CD14-positive monocyte (primary cell): ENCODE measurements around the gene BCAR3. TPM values are rescaled to one million over a fixed set of nuclear protein-coding genes. Genes with fewer than 3 reads are reported as not detected.

Experiments
- DNase-seq, 3 donors: peaks; one replicate each; pipeline ENCODE4 v3.0.0-alpha.2; 2011 to 2022
- H2AFZ ChIP-seq: 2 replicates; pipeline ENCODE4 v1.6.0; 2012; ENCODE audit warnings: mild to moderate bottlenecking, low read depth, low read length, inconsistent platforms; ENCODE audit not compliant: insufficient read depth, poor library complexity, severe bottlenecking
- H3K27ac ChIP-seq, 2 donors: 1 replicate in 1 of 2; 2 replicates in 1 of 2; pipeline ENCODE4 v1.5.1; 2012 to 2013; ENCODE audit warnings: low read length in 2 of 2, control low read depth in 1 of 2, inconsistent platforms in 1 of 2, low read depth in 1 of 2, mild to moderate bottlenecking in 1 of 2
- H3K27me3 ChIP-seq, 2 donors: one replicate each; pipeline versions ENCODE4 v1.6.0 to v1.6.1; 2011 to 2013; ENCODE audit warnings: low read length in 2 of 2; ENCODE audit not compliant: control insufficient read depth in 2 of 2, insufficient read depth in 2 of 2
- H3K36me3 ChIP-seq, 2 donors: replicated peaks in 1 of 2; 1 replicate in 1 of 2; 2 replicates in 1 of 2; pipeline versions ENCODE4 v1.5.1 to v1.6.1; 2012 to 2013; ENCODE audit warnings: low read length in 2 of 2, control low read depth in 1 of 2, inconsistent platforms in 1 of 2, mild to moderate bottlenecking in 1 of 2; ENCODE audit not compliant: insufficient read depth in 2 of 2, control insufficient read depth in 1 of 2
- H3K4me1 ChIP-seq, 2 donors: 1 replicate in 1 of 2; 2 replicates in 1 of 2; pipeline versions ENCODE4 v1.5.1 to v1.6.1; 2012 to 2013; ENCODE audit warnings: low read length in 2 of 2, control low read depth in 1 of 2, inconsistent platforms in 1 of 2, mild to moderate bottlenecking in 1 of 2, moderate library complexity in 1 of 2; ENCODE audit not compliant: insufficient read depth in 2 of 2, control insufficient read depth in 1 of 2
- H3K4me2 ChIP-seq: replicated peaks from 2 replicates; pipeline ENCODE3; 2012; ENCODE audit warnings: low read length, moderate library complexity, mild to moderate bottlenecking; ENCODE audit not compliant: poor library complexity, severe bottlenecking; ENCODE audit errors: extremely low read depth
- H3K4me3 ChIP-seq, 3 experiments: fragments of 200-600 bp in 1 of 3; sonication (generic) in 1 of 3; replicated peaks in 1 of 3; 1 replicate in 2 of 3; 2 replicates in 1 of 3; pipeline ENCODE4 v1.5.1; 2011 to 2013; ENCODE audit warnings: low read length in 3 of 3, mild to moderate bottlenecking in 3 of 3, control low read depth in 2 of 3, low read depth in 2 of 3, inconsistent platforms in 1 of 3, moderate library complexity in 1 of 3
- H3K79me2 ChIP-seq: 2 replicates; pipeline ENCODE4 v1.6.0; 2012; ENCODE audit warnings: mild to moderate bottlenecking, control low read depth, inconsistent platforms, low read length, moderate library complexity; ENCODE audit not compliant: insufficient read depth
- H3K9ac ChIP-seq: 2 replicates; pipeline ENCODE4 v1.6.0; 2017; ENCODE audit warnings: low read length, mild to moderate bottlenecking; ENCODE audit not compliant: insufficient read depth, poor library complexity, severe bottlenecking
- H3K9me3 ChIP-seq, 2 donors: replicated peaks in 1 of 2; 1 replicate in 1 of 2; 2 replicates in 1 of 2; pipeline versions ENCODE4 v1.5.1 to v1.6.1; 2012 to 2013; ENCODE audit warnings: low read length in 2 of 2, control low read depth in 1 of 2; ENCODE audit not compliant: control insufficient read depth in 1 of 2, insufficient read depth in 1 of 2
- H4K20me1 ChIP-seq: 2 replicates; pipeline ENCODE4 v1.6.0; 2012; ENCODE audit warnings: mild to moderate bottlenecking, low read length, control low read depth, moderate library complexity; ENCODE audit not compliant: insufficient read depth
- H3K27ac Mint-ChIP-seq, 7 donors: one replicate each; pipeline ENCODE4 v1.8.0; 2020; ENCODE audit warnings: mild to moderate bottlenecking in 7 of 7, mixed read lengths in 7 of 7, moderate library complexity in 6 of 7, inconsistent platforms in 2 of 7
- H3K27me3 Mint-ChIP-seq, 3 donors: one replicate each; pipeline ENCODE4 v1.8.0; 2021 to 2022; ENCODE audit warnings: low read depth in 3 of 3, mild to moderate bottlenecking in 3 of 3, mixed read lengths in 3 of 3, moderate library complexity in 3 of 3, inconsistent platforms in 1 of 3
- H3K36me3 Mint-ChIP-seq, 2 donors: one replicate each; pipeline ENCODE4 v1.8.0; 2020; ENCODE audit warnings: mixed read lengths in 2 of 2, inconsistent platforms in 1 of 2, mild to moderate bottlenecking in 1 of 2
- H3K4me1 Mint-ChIP-seq: one replicate; pipeline ENCODE4 v1.8.0; 2020; ENCODE audit warnings: mild to moderate bottlenecking, mixed read lengths
- H3K4me3 Mint-ChIP-seq, 2 donors: one replicate each; pipeline ENCODE4 v1.8.0; 2020; ENCODE audit warnings: mild to moderate bottlenecking in 2 of 2, mixed read lengths in 2 of 2, moderate library complexity in 1 of 2
- H3K9me3 Mint-ChIP-seq, 7 donors: one replicate each; pipeline ENCODE4 v1.8.0; 2020 to 2022; ENCODE audit warnings: mixed read lengths in 7 of 7, mild to moderate bottlenecking in 6 of 7, moderate library complexity in 6 of 7, inconsistent platforms in 2 of 7
- CTCF ChIP-seq: fragments of 200-600 bp; IDR thresholded peaks from one replicate; pipeline ENCODE4 v1.8.0; 2022; ENCODE audit warnings: antibody characterized with exemption, mild to moderate bottlenecking
- WGBS: methylation state at CpG from one replicate; pipeline ENCODE4 v1.1.5; 2013; ENCODE audit warnings: missing lambda C conversion rate; ENCODE audit not compliant: insufficient coverage; 5-methylcytosine and 5-hydroxymethylcytosine counted together
- intact Hi-C, 2 donors: fragments of 100-400 bp; cut with micrococcal nuclease; formaldehyde crosslinking; loops; one replicate each; pipeline versions ENCODE4 v1.15.0 to v1.15.1; 2023
- polyA plus RNA-seq, 3 donors: library from polyadenylated mRNA; depleted of rRNA in 1 of 3; unstranded in 2 of 3; stranded (reverse) in 1 of 3; fragments of 300-500 nt in 2 of 3; fragments of >200 nt in 1 of 3; fragmentation: Illumina TruSeq in 2 of 3; gene quantifications; 1 replicate in 2 of 3; 2 replicates in 1 of 3; pipeline ENCODE4 v1.2.3, GENCODE V29; 2012 to 2021

Gene BCAR3
- polyA plus RNA-seq, 3 donors = 0.05 to 0.41 TPM; not detected in 1

- no peak overlapping the region for H3K9ac ChIP-seq
- Mint-ChIP-seq H3K4me1 (no peaks in the 10 kb centered on the region), H3K27ac (no peak overlapping the region), H3K36me3 (no peaks in the 10 kb centered on the region), H3K9me3 (peaks cover 0 to 1% (median 0%) of the 10 kb centered on the region in 7 donors), H3K4me3 (no peak overlapping the region), H3K27me3 (peaks cover 0 to 4% (median 3%) of the 10 kb centered on the region in 3 donors)
- no peak overlapping the region for H3K4me3 ChIP-seq
- no peak for DNase-seq
- H3K36me3 ChIP-seq = no peaks in the 10 kb centered on the region
- no peak overlapping the region for H2AFZ ChIP-seq
- no peak for TF ChIP-seq CTCF
- H3K9me3 ChIP-seq = no peaks in the 10 kb centered on the region
- intact Hi-C loops = no loop called here
- no peaks in the 10 kb centered on the region for H3K79me2 ChIP-seq
- H3K4me1 ChIP-seq = no peaks in the 10 kb centered on the region
- no peak overlapping the region for H3K4me2 ChIP-seq
- H4K20me1 ChIP-seq = no peaks in the 10 kb centered on the region
- WGBS = 96% methylated on average over 2 of the region's 4 CpGs
- no peak overlapping the region for H3K27ac ChIP-seq
- H3K27me3 ChIP-seq = no peaks in the 10 kb centered on the region
Observed at GRCh38 chr1:93605812-93606512, 75.7 kb downstream of the BCAR3 start.

- Mint-ChIP-seq H3K9me3 (peaks cover 0 to 1% (median 0%) of the 10 kb centered on the region in 7 donors), H3K4me3 (no peak overlapping the region), H3K27me3 (peaks cover 0 to 7% (median 2%) of the 10 kb centered on the region in 3 donors), H3K36me3 (no peaks in the 10 kb centered on the region), H3K27ac (no peak overlapping the region), H3K4me1 (no peaks in the 10 kb centered on the region)
- Histone ChIP-seq H3K4me3 (no peak overlapping the region), H3K4me1 (no peaks in the 10 kb centered on the region), H3K9me3 (no peaks in the 10 kb centered on the region), H3K36me3 (no peaks in the 10 kb centered on the region), H3K27me3 (no peaks in the 10 kb centered on the region), H4K20me1 (no peaks in the 10 kb centered on the region), H3K27ac (no peak overlapping the region), H3K4me2 (no peak overlapping the region), H3K9ac (no peak overlapping the region), H3K79me2 (no peaks in the 10 kb centered on the region), H2AFZ (no peak overlapping the region)
- TF ChIP-seq CTCF = no peak
- no peak for DNase-seq
- 97% methylated on average over 3 of the region's 10 CpGs for WGBS
- intact Hi-C loops = no loop called here
Observed at GRCh38 chr1:93605026-93605568, 76.5 kb downstream of the BCAR3 start.
